Endometrium (tissue), 2 donors: Measurements from ENCODE around the gene ZC2HC1B.

Experiments used
- FAIRE-seq: peaks from 2 replicates; lab custom pipeline; 2012; peaks lifted over from hg19 to GRCh38; lab: Jason Lieb, UNC
- donor health status: control.
- donor health status: control.

The ZC2HC1B gene

GRCh38 chr6:143963158-143963919, 99.1 kb downstream of the ZC2HC1B start:
- FAIRE-seq = no peak

GRCh38 chr6:143964674-143965081, 100.4 kb downstream of the ZC2HC1B start:
- FAIRE-seq = no peak

- FAIRE-seq = no peak
Measured at GRCh38 chr6:143965503-143966171, 101.4 kb downstream of the ZC2HC1B start.

- FAIRE-seq = no peak
Measured at GRCh38 chr6:143966312-143966711, 102.0 kb downstream of the ZC2HC1B start.

- FAIRE-seq = no peak
Measured at GRCh38 chr6:143967706-143968376, 103.6 kb downstream of the ZC2HC1B start.

- no peak for FAIRE-seq
Measured at GRCh38 chr6:143969077-143969476, 104.8 kb downstream of the ZC2HC1B start.

- FAIRE-seq = no peak
Measured at GRCh38 chr6:143970456-143971218, 106.4 kb downstream of the ZC2HC1B start.

GRCh38 chr6:143971482-143972205, 107.4 kb downstream of the ZC2HC1B start:
- FAIRE-seq = no peak

- no peak for FAIRE-seq
Measured at GRCh38 chr6:143973097-143973966, 109.1 kb downstream of the ZC2HC1B start.

- no peak for FAIRE-seq
Measured at GRCh38 chr6:143974089-143974488, 109.8 kb downstream of the ZC2HC1B start.

GRCh38 chr6:143976806-143977349, 112.6 kb downstream of the ZC2HC1B start:
- FAIRE-seq = no peak

GRCh38 chr6:143980921-143981320, 116.6 kb downstream of the ZC2HC1B start:
- peak; percentile 91 for FAIRE-seq

GRCh38 chr6:143982968-143983367, 118.7 kb downstream of the ZC2HC1B start:
- FAIRE-seq = no peak

GRCh38 chr6:143984666-143985065, 120.4 kb downstream of the ZC2HC1B start:
- FAIRE-seq = no peak

GRCh38 chr6:143986463-143987065, 122.3 kb downstream of the ZC2HC1B start:
- no peak for FAIRE-seq
